Activated T-cell treated with anti-CD3 and anti-CD28 coated beads, Interleukin-2, amount 50 U/mL, for 24 hours (primary cell): ENCODE results near the gene TMPRSS11F.

Experiments
- DNase-seq: peaks from one replicate; pipeline ENCODE4 v3.0.0-alpha.2; 2020
- H3K27ac Mint-ChIP-seq: 2 replicates; pipeline ENCODE4 v1.8.0; 2020; ENCODE audit warnings: mild to moderate bottlenecking, mixed read lengths
- H3K27me3 Mint-ChIP-seq: 2 replicates; pipeline ENCODE4 v1.8.0; 2020; ENCODE audit warnings: mixed read lengths
- H3K36me3 Mint-ChIP-seq: 2 replicates; pipeline ENCODE4 v1.8.0; 2020; ENCODE audit warnings: low read depth, mixed read lengths
- H3K4me1 Mint-ChIP-seq: 2 replicates; pipeline ENCODE4 v1.8.0; 2020; ENCODE audit warnings: low read depth, mixed read lengths
- H3K4me3 Mint-ChIP-seq: 2 replicates; pipeline ENCODE4 v1.8.0; 2020; ENCODE audit warnings: mild to moderate bottlenecking, moderate library complexity, mixed read lengths
- H3K9me3 Mint-ChIP-seq: 2 replicates; pipeline ENCODE4 v1.8.0; 2020; ENCODE audit warnings: mixed read lengths

TMPRSS11F gene

DNA sequence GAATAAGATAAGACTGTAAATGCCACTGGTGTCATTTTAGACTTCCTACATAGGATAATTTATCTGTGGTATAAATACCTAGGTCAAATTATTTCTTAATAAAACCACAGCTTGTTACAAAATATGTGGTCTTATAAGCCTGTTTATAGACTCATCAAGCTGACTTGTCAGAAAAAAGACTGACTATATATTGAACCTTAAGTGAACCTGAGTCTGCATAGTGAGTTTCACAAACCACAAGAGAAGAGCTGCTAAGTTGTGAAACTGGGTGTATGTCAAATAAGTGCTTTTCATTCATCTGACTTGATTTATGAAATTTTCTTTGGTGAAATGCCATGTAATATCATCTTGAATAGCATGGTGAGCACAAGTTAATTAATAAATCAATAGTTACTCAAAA is 118.0 kb downstream of the TMPRSS11F start:
- Mint-ChIP-seq H3K4me3 (no peak overlapping the region), H3K36me3 (no peaks in the 10 kb centered on the region), H3K9me3 (peaks cover 2% of the 10 kb centered on the region), H3K27ac (no peak overlapping the region), H3K27me3 (no peaks in the 10 kb centered on the region), H3K4me1 (no peaks in the 10 kb centered on the region)
- no peak for DNase-seq
